CD14-positive monocyte (primary cell): ENCODE data around the gene HS6ST3. TPM values are rescaled to one million over a fixed set of nuclear protein-coding genes. Genes with fewer than 3 reads are reported as not detected.

ENCODE experiments used
- DNase-seq, 3 donors: peaks; one replicate each; pipeline ENCODE4 v3.0.0-alpha.2; 2011 to 2022
- H2AFZ ChIP-seq: 2 replicates; pipeline ENCODE4 v1.6.0; 2012; ENCODE audit warnings: mild to moderate bottlenecking, low read depth, low read length, inconsistent platforms; ENCODE audit not compliant: insufficient read depth, poor library complexity, severe bottlenecking
- H3K27ac ChIP-seq, 2 donors: 1 replicate in 1 of 2; 2 replicates in 1 of 2; pipeline ENCODE4 v1.5.1; 2012 to 2013; ENCODE audit warnings: low read length in 2 of 2, control low read depth in 1 of 2, inconsistent platforms in 1 of 2, low read depth in 1 of 2, mild to moderate bottlenecking in 1 of 2
- H3K27me3 ChIP-seq, 2 donors: one replicate each; pipeline versions ENCODE4 v1.6.0 to v1.6.1; 2011 to 2013; ENCODE audit warnings: low read length in 2 of 2; ENCODE audit not compliant: control insufficient read depth in 2 of 2, insufficient read depth in 2 of 2
- H3K36me3 ChIP-seq, 2 donors: replicated peaks in 1 of 2; 1 replicate in 1 of 2; 2 replicates in 1 of 2; pipeline versions ENCODE4 v1.5.1 to v1.6.1; 2012 to 2013; ENCODE audit warnings: low read length in 2 of 2, control low read depth in 1 of 2, inconsistent platforms in 1 of 2, mild to moderate bottlenecking in 1 of 2; ENCODE audit not compliant: insufficient read depth in 2 of 2, control insufficient read depth in 1 of 2
- H3K4me1 ChIP-seq, 2 donors: 1 replicate in 1 of 2; 2 replicates in 1 of 2; pipeline versions ENCODE4 v1.5.1 to v1.6.1; 2012 to 2013; ENCODE audit warnings: low read length in 2 of 2, control low read depth in 1 of 2, inconsistent platforms in 1 of 2, mild to moderate bottlenecking in 1 of 2, moderate library complexity in 1 of 2; ENCODE audit not compliant: insufficient read depth in 2 of 2, control insufficient read depth in 1 of 2
- H3K4me2 ChIP-seq: replicated peaks from 2 replicates; pipeline ENCODE3; 2012; ENCODE audit warnings: low read length, moderate library complexity, mild to moderate bottlenecking; ENCODE audit not compliant: poor library complexity, severe bottlenecking; ENCODE audit errors: extremely low read depth
- H3K4me3 ChIP-seq, 3 experiments: fragments of 200-600 bp in 1 of 3; sonication (generic) in 1 of 3; replicated peaks in 1 of 3; 1 replicate in 2 of 3; 2 replicates in 1 of 3; pipeline ENCODE4 v1.5.1; 2011 to 2013; ENCODE audit warnings: low read length in 3 of 3, mild to moderate bottlenecking in 3 of 3, control low read depth in 2 of 3, low read depth in 2 of 3, inconsistent platforms in 1 of 3, moderate library complexity in 1 of 3
- H3K79me2 ChIP-seq: 2 replicates; pipeline ENCODE4 v1.6.0; 2012; ENCODE audit warnings: mild to moderate bottlenecking, control low read depth, inconsistent platforms, low read length, moderate library complexity; ENCODE audit not compliant: insufficient read depth
- H3K9ac ChIP-seq: 2 replicates; pipeline ENCODE4 v1.6.0; 2017; ENCODE audit warnings: low read length, mild to moderate bottlenecking; ENCODE audit not compliant: insufficient read depth, poor library complexity, severe bottlenecking
- H3K9me3 ChIP-seq, 2 donors: replicated peaks in 1 of 2; 1 replicate in 1 of 2; 2 replicates in 1 of 2; pipeline versions ENCODE4 v1.5.1 to v1.6.1; 2012 to 2013; ENCODE audit warnings: low read length in 2 of 2, control low read depth in 1 of 2; ENCODE audit not compliant: control insufficient read depth in 1 of 2, insufficient read depth in 1 of 2
- H4K20me1 ChIP-seq: 2 replicates; pipeline ENCODE4 v1.6.0; 2012; ENCODE audit warnings: mild to moderate bottlenecking, low read length, control low read depth, moderate library complexity; ENCODE audit not compliant: insufficient read depth
- H3K27ac Mint-ChIP-seq, 7 donors: one replicate each; pipeline ENCODE4 v1.8.0; 2020; ENCODE audit warnings: mild to moderate bottlenecking in 7 of 7, mixed read lengths in 7 of 7, moderate library complexity in 6 of 7, inconsistent platforms in 2 of 7
- H3K27me3 Mint-ChIP-seq, 3 donors: one replicate each; pipeline ENCODE4 v1.8.0; 2021 to 2022; ENCODE audit warnings: low read depth in 3 of 3, mild to moderate bottlenecking in 3 of 3, mixed read lengths in 3 of 3, moderate library complexity in 3 of 3, inconsistent platforms in 1 of 3
- H3K36me3 Mint-ChIP-seq, 2 donors: one replicate each; pipeline ENCODE4 v1.8.0; 2020; ENCODE audit warnings: mixed read lengths in 2 of 2, inconsistent platforms in 1 of 2, mild to moderate bottlenecking in 1 of 2
- H3K4me1 Mint-ChIP-seq: one replicate; pipeline ENCODE4 v1.8.0; 2020; ENCODE audit warnings: mild to moderate bottlenecking, mixed read lengths
- H3K4me3 Mint-ChIP-seq, 2 donors: one replicate each; pipeline ENCODE4 v1.8.0; 2020; ENCODE audit warnings: mild to moderate bottlenecking in 2 of 2, mixed read lengths in 2 of 2, moderate library complexity in 1 of 2
- H3K9me3 Mint-ChIP-seq, 7 donors: one replicate each; pipeline ENCODE4 v1.8.0; 2020 to 2022; ENCODE audit warnings: mixed read lengths in 7 of 7, mild to moderate bottlenecking in 6 of 7, moderate library complexity in 6 of 7, inconsistent platforms in 2 of 7
- WGBS: methylation state at CpG from one replicate; pipeline ENCODE4 v1.1.5; 2013; ENCODE audit warnings: missing lambda C conversion rate; ENCODE audit not compliant: insufficient coverage; 5-methylcytosine and 5-hydroxymethylcytosine counted together
- intact Hi-C, 2 donors: fragments of 100-400 bp; cut with micrococcal nuclease; formaldehyde crosslinking; loops; one replicate each; pipeline versions ENCODE4 v1.15.0 to v1.15.1; 2023
- polyA plus RNA-seq, 3 donors: library from polyadenylated mRNA; depleted of rRNA in 1 of 3; unstranded in 2 of 3; stranded (reverse) in 1 of 3; fragments of 300-500 nt in 2 of 3; fragments of >200 nt in 1 of 3; fragmentation: Illumina TruSeq in 2 of 3; gene quantifications; 1 replicate in 2 of 3; 2 replicates in 1 of 3; pipeline ENCODE4 v1.2.3, GENCODE V29; 2012 to 2021
- TF ChIP-seq, protein P1 (sequence below): fragments of 200-600 bp; IDR thresholded peaks from one replicate; pipeline ENCODE4 v1.8.0; 2022; ENCODE audit warnings: antibody characterized with exemption, mild to moderate bottlenecking

HS6ST3 gene
- polyA plus RNA-seq, 3 donors: not detected

GRCh38 chr13:96161141-96161540 is 71.2 kb downstream of the HS6ST3 start:
- H3K27me3 Mint-ChIP-seq: peaks cover 0 to 2% (median 1%) of the 10 kb centered on the region in 3 donors
- no peak overlapping the region for H3K27ac Mint-ChIP-seq
- TF ChIP-seq, protein P1, sequence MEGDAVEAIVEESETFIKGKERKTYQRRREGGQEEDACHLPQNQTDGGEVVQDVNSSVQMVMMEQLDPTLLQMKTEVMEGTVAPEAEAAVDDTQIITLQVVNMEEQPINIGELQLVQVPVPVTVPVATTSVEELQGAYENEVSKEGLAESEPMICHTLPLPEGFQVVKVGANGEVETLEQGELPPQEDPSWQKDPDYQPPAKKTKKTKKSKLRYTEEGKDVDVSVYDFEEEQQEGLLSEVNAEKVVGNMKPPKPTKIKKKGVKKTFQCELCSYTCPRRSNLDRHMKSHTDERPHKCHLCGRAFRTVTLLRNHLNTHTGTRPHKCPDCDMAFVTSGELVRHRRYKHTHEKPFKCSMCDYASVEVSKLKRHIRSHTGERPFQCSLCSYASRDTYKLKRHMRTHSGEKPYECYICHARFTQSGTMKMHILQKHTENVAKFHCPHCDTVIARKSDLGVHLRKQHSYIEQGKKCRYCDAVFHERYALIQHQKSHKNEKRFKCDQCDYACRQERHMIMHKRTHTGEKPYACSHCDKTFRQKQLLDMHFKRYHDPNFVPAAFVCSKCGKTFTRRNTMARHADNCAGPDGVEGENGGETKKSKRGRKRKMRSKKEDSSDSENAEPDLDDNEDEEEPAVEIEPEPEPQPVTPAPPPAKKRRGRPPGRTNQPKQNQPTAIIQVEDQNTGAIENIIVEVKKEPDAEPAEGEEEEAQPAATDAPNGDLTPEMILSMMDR: no peak
- H3K79me2 ChIP-seq: no peaks in the 10 kb centered on the region
- no peaks in the 10 kb centered on the region for H3K9me3 ChIP-seq
- no peaks in the 10 kb centered on the region for H3K4me1 Mint-ChIP-seq
- no peak overlapping the region for H3K4me3 ChIP-seq
- DNase-seq: no peak
- no peaks in the 10 kb centered on the region for H3K36me3 Mint-ChIP-seq
- intact Hi-C loops: no loop called here
- H3K36me3 ChIP-seq: no peaks in the 10 kb centered on the region
- H3K4me2 ChIP-seq: no peak overlapping the region
- peaks cover 0 to 9% (median 2%) of the 10 kb centered on the region in 7 donors for H3K9me3 Mint-ChIP-seq
- no peaks in the 10 kb centered on the region for H4K20me1 ChIP-seq
- H3K27ac ChIP-seq: no peak overlapping the region
- no peak overlapping the region for H2AFZ ChIP-seq
- H3K9ac ChIP-seq: no peak overlapping the region
- 93% methylated on average over 3 of the region's 3 CpGs for WGBS
- H3K4me3 Mint-ChIP-seq: no peak overlapping the region
- no peaks in the 10 kb centered on the region for H3K4me1 ChIP-seq
- no peaks in the 10 kb centered on the region for H3K27me3 ChIP-seq

DNA sequence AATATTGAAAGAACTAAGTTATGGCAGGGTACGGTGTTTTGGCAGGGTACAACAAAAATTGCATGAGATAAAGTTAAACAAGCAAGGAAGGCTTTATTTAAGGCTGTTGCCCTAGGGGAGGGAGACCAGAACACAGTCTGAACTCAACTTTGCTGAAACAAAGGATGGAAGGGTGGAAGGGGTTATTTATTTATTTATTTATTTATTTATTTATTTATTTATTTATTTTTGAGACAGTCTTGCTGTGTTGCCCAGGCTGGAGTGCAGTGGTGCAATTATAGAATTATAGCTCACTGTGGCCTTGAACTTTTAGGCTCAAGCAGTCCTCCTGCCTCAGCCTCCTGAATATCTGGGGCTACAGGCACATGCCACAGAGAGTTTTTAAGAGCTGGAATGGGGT is 75.9 kb downstream of the HS6ST3 start:
- Mint-ChIP-seq H3K4me1 (no peaks in the 10 kb centered on the region), H3K9me3 (peaks cover 0 to 7% (median 0%) of the 10 kb centered on the region in 7 donors), H3K27me3 (peaks cover 0 to 4% (median 3%) of the 10 kb centered on the region in 3 donors), H3K4me3 (no peak overlapping the region), H3K36me3 (no peaks in the 10 kb centered on the region), H3K27ac (no peak overlapping the region)
- Histone ChIP-seq H3K4me3 (no peak overlapping the region), H3K27me3 (no peaks in the 10 kb centered on the region), H3K36me3 (no peaks in the 10 kb centered on the region), H4K20me1 (no peaks in the 10 kb centered on the region), H3K79me2 (no peaks in the 10 kb centered on the region), H3K9me3 (no peaks in the 10 kb centered on the region), H3K27ac (no peak overlapping the region), H3K9ac (no peak overlapping the region), H2AFZ (no peak overlapping the region), H3K4me2 (no peak overlapping the region), H3K4me1 (no peaks in the 10 kb centered on the region)
- DNase-seq: no peak
- 86% methylated on average over 1 of the region's 1 CpG for WGBS
- intact Hi-C loops: no loop called here
- TF ChIP-seq, protein P1: no peak
